HL-60/S4 treated with retinoic acid at 250 ng/mL for 4 days and 3 days (cell line): Measurements from ENCODE around the gene DRD4.
"Not testable (repeated sequence)": the region's sequence is repeated elsewhere in the genome, so short reads cannot be mapped to it uniquely, and the experiment has no call there.

Source experiments
- in situ Hi-C: fragments of 300-500 bp; cut with MboI; formaldehyde crosslinking; loops from 2 replicates; pipeline ENCODE4 v1.7.0; 2022; ENCODE audit warnings: low sequenced_read_pairs

The DRD4 gene

DNA sequence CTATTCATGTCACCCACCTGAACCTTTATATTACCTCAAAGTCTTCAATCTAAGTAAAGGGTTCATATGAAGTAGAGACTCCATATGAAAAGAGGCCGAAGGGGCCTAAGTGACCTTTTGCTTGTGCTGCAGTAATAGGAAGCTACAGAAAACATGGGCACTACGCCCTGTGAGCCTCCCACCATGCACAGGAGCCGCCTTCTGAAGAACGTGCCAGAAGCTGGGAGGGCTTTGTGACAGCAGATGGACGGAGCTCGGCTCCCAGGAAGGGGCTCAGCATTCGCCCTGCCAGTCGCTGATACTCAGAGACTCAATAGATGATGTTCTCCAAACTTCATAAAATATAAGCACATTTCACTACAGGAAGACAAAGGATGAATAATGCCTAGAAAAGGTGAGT, 36.8 kb downstream of the DRD4 start:
- in situ Hi-C loops = no loop called here

DNA sequence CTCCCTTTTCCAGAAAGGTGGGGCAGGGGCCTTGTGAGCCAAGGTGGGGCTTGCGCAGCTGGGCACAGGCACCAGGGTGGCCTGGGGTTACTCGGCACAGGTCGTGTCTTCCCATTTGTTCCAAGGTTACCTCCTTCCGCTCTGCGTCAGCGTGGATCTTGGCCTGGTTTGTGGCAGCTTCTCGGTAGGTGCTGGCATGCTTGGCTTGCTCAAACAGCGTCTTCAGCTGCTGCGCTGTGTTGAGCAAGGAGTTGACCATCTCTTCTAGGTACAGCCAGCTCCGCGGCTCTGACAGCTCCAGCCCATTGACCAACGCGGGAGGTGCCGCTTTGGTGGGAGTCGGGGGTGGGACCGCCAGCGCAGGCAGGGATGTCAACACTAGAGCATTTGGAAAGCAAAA, 37.3 kb downstream of the DRD4 start:
- in situ Hi-C loops = no loop called here

DNA sequence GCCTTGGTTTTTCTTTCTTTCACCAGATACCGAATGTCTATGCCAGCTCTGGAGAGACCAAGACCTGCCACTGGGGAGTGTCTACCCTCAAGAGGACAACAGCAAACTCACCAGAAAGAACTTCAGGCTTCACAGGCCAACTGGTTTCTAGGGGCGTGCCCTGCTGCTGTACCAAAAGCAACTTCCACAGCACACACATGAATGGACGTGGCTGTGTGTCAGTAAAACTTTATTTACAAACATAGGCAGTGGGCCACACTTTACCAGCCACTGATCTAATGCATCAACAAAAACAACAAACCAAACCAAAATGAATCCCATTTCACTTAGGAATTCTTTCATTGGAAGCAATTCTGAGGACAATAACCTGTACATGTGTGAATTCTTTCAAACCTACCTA, 41.2 kb downstream of the DRD4 start:
- in situ Hi-C loops = no loop called here

DNA sequence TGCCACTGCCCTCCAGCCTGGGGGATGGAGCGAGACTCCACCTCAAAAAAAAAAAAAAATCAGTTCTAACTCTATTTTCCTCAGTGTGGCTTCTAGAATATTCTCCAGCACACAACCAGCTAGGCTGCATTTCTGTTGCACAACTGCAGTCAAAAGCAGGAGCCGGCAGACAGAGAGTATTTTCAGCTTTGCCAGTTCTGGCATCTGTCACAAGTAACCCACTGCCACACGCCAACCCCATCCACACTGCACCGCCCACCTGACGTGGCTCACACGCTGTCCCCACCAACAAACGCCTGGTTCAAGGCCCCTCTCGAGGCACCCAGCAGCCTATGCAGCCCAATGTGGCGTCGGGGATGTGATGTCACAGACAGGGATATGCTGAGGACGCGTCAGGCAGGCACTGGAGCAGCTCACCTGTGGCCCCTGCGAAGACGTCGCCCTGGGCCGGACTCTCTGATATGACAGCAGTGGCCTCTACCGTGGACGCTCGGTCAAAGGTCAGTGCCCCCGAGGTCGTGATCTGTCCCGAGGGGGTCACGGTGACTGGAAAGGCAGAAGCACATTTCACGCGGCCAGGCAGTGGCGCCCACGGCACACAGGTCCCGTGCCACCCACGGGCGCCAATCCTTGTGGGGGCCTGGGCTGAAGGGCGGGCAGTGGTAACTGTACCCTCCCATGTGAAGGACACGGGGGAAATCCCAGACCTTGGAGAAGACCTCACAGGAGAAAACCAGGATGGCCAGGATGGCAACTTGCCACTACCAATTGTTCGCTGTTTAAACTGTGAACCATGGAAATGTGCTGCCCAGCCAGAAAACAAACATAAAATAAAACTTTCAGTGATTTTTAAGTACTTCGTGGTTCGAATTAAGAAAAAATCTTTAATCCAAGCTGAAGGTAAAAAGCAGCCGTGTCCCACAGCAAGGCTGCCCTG, 42.5 kb downstream of the DRD4 start:
- in situ Hi-C loops = no loop called here

DNA sequence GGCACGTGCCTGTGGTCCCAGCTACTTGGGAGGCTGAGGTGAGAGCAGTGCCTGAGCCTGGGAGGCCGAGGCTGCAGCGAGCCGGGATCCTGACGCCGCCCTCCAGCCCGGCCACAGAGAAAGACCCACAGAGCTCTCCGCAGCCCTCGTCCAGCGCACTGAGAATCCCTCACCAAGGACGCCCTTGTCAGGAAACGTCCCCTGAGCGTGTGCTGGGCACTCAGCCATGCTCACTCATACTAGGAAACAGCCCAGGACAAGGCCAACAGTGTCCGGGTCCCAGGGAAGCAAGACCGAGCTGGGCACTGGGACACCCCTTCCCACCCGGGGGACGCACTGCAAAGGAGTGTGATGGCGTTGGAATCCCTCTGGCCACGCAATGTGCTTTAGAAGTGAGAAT, 43.4 kb downstream of the DRD4 start:
- in situ Hi-C loops = no loop called here

DNA sequence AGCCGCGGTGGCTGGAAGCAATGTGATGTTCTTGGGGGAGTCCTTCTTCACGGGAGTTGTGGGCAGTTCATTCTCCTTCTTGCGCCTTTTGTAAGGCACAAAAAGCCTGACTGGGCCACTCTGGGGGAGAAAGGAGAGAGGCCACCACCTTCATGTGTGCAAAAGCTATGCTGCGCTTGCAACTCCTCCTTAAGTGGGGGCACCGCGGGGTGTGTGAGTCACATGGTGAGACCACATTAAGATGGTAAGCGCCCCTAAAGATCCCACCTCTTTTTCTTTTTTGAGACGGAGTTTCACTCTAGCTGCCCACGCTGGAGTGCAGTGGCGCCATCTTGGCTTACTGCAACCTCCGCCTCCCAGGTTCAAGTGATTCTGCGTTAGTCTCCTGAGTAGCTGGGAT, 43.9 kb downstream of the DRD4 start:
- in situ Hi-C loops = no loop called here

DNA sequence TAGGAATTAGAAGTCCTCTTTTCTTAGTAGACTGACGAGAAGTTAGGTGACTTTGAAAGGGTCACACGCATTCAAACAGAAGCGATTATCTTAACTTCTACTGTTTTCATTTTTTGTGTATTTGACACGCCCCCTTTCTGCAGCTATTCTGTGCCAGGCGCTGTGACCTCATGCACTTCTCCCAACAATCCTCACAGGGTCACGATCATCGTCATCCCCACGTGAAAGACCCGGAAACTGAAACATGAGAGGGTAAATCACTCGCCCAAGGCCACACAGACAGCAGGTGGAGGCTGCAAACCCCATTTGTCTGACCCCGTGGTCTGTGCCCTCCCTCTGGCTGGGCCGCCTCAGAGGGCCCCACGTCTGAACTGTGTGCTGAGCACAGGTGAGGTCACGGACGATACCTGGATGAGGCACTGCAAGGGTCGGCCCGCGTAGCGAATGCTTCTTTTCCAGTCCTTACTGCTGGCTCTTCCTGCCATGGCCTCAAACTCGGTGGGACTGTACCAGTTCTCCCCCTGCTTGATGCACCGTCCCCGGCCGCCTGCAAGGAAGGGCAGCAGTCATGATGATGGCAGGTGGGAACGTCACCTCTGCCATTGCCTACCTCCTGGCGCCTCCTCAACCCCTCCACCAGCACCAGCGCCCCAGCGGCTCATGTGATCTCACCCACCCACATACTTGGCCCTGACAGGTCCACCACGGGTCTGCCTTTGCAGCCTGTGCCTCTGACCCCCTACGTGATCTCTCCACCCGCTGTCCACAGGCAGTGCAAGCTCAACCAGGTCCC, 49.6 kb downstream of the DRD4 start:
- in situ Hi-C loops = no loop called here

DNA sequence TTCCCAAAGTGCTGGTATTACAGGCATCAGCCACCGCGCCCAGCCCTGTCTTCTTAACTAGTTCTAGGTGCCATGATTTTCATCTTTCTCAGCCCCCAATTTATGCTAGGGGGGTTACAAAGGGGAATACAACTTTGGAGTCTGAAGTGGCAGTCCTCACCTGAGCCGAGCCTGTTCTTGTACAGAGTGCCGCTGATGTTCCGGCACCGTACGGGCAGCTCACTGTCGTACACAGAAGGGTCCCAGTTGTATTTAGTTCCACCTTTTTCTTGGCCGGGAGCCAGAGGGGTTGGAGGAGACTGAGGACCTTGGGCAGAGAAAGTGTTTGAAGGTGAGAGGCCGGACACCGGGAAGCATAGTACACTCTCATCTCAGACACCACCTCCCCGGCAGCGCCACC, 50.7 kb downstream of the DRD4 start:
- in situ Hi-C loops = no loop called here

DNA sequence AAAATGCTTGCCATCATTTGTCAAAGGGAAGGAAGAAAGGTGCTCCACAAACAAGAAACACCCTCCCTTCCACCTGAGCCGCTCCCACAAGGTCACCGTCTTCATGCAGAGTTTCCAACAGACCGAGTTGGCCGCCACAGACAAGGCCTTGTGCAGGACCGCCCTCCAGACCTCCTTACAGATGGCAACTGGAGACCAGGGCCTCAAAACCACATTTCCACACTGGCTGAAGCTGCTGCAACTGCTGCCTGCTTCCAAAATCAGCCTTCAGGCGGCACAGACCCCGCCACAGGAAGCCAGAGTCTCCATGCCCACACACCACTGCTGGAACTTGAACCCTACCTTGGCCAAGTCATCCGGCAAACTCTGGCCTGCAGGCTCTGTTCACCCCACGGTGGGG, 51.6 kb downstream of the DRD4 start:
- in situ Hi-C loops = no loop called here

DNA sequence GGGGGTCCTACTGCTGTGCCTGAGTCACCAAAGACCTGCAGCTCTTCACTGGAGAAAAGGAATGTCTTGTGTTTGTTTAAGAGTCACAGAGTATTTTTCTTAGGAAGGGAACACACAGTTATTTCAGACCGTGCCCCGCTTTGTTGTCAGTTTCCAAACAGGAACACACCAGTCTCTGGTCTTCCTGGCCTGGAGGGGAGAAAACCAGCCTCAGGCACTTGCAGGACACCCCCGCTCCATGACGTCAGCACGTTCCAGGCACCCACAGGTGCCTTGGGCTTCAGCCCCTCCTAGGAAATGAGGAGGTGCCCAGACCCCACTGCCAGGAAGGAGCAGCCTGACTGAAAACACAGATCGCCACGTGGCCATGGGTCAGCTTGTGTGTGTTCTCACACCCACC, 52.6 kb downstream of the DRD4 start:
- in situ Hi-C loops = no loop called here

DNA sequence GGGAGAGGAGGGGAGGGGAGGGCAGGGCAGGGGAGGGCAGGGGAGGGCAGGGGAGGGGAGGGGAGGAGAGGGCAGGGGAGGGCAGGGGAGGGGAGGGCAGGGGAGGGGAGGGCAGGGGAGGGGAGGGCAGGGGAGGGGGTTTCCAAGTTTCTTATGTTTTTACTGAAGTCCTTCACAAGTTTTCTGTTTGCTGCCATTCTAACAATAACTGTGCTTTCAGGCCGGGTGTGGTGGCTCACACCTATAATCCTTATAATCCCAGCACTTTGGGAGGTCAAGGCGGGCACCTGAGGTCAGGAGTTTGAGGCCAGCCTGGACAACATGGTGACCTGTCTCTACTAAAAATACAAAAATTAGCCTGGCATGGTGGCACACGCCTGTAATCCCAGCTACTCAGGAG, 53.2 kb downstream of the DRD4 start:
- in situ Hi-C loops = not testable (repeated sequence)
